NT2/D1 (cell line): ENCODE measurements around the gene ALOX15B.

Source experiments
- YY1 ChIP-seq: IDR thresholded peaks from 2 replicates; pipeline ENCODE4 v1.6.1; 2011; ENCODE audit not compliant: insufficient read length, insufficient read depth
- ZNF274 ChIP-seq: IDR thresholded peaks from 2 replicates; pipeline ENCODE4 v1.6.1; 2011; ENCODE audit warnings: mild to moderate bottlenecking, low read depth, low read length

DNA sequence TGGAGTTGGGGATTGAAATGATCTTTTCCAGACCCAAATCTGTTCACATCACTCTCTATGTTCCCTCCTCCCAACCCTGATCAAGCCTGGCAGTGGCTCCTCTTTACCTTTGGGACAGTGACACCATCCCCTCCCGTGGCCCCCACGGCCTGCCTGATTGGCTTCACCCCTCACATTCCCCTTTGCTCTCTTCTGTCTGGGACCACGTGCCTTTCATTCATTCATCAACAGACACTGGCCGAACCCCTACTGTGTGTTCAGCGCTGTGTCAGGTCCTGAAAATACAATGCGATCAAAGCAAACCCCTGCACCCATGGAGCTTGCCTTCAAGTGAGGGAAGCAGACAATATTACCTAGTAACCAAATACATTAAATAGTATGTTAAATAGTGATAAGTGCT is 50.9 kb downstream of the ALOX15B start:
- no peak for TF ChIP-seq YY1
- TF ChIP-seq ZNF274 = no peak
